Neuronal stem cell (in vitro differentiated cells): ENCODE measurements around the gene RPGRIP1L.

Experiments
- DNase-seq: peaks from one replicate; pipeline ENCODE4 v3.0.0-alpha.2; 2013; ENCODE audit warnings: low spot score
- H2AFZ ChIP-seq: one replicate; pipeline ENCODE4 v1.6.1; 2013; ENCODE audit warnings: mild to moderate bottlenecking, low read length, inconsistent platforms
- H2AK5ac ChIP-seq: 2 replicates; pipeline ENCODE4 v1.6.1; 2013; ENCODE audit warnings: low read depth, mild to moderate bottlenecking, inconsistent platforms, low read length, moderate library complexity, mixed read lengths
- H2BK120ac ChIP-seq: 2 replicates; pipeline ENCODE4 v1.6.1; 2013; ENCODE audit warnings: low read depth, mild to moderate bottlenecking, inconsistent platforms, low read length, moderate library complexity, mixed read lengths
- H2BK12ac ChIP-seq: one replicate; pipeline ENCODE4 v1.6.1; 2013; ENCODE audit warnings: low read length, inconsistent platforms
- H2BK15ac ChIP-seq: 2 replicates; pipeline ENCODE4 v1.6.1; 2013; ENCODE audit warnings: mild to moderate bottlenecking, low read length, inconsistent platforms, mixed read lengths
- H2BK5ac ChIP-seq: one replicate; pipeline ENCODE4 v1.6.1; 2013; ENCODE audit warnings: inconsistent platforms, mild to moderate bottlenecking, low read length, moderate library complexity
- H3K14ac ChIP-seq: one replicate; pipeline ENCODE4 v1.6.1; 2013; ENCODE audit warnings: low read length, inconsistent platforms
- H3K18ac ChIP-seq: 2 replicates; pipeline ENCODE4 v1.6.1; 2013; ENCODE audit warnings: low read length, inconsistent platforms
- H3K23ac ChIP-seq: 2 replicates; pipeline ENCODE4 v1.6.1; 2013; ENCODE audit warnings: low read depth, mild to moderate bottlenecking, mixed read lengths, low read length, inconsistent platforms; ENCODE audit not compliant: poor library complexity
- H3K27ac ChIP-seq: replicated peaks from 3 replicates; pipeline ENCODE4 v1.5.1; 2013; ENCODE audit warnings: low read length, inconsistent platforms
- H3K27me3 ChIP-seq, 3 experiments: 2 replicates each; pipeline ENCODE4 v1.6.1; 2013; ENCODE audit warnings: low read length in 3 of 3, mild to moderate bottlenecking in 2 of 3, inconsistent platforms in 1 of 3, low read depth in 1 of 3, mixed read lengths in 1 of 3, moderate library complexity in 1 of 3; ENCODE audit not compliant: control insufficient read depth in 3 of 3, insufficient read depth in 3 of 3
- H3K36me3 ChIP-seq, 2 donors: replicated peaks in 1 of 2; 2 replicates each; pipeline ENCODE4 v1.6.1; 2013; ENCODE audit warnings: low read length in 2 of 2; ENCODE audit not compliant: control insufficient read depth in 2 of 2, insufficient read depth in 2 of 2
- H3K4ac ChIP-seq: 2 replicates; pipeline ENCODE4 v1.6.1; 2013; ENCODE audit warnings: inconsistent platforms, mild to moderate bottlenecking, low read length, moderate library complexity
- H3K4me1 ChIP-seq, 2 donors: 1 replicate in 1 of 2; 2 replicates in 1 of 2; pipeline ENCODE4 v1.6.1; 2013; ENCODE audit warnings: low read length in 2 of 2, low read depth in 1 of 2; ENCODE audit not compliant: control insufficient read depth in 2 of 2, insufficient read depth in 1 of 2
- H3K4me2 ChIP-seq: one replicate; pipeline ENCODE4 v1.6.1; 2013; ENCODE audit warnings: mild to moderate bottlenecking, low read length, inconsistent platforms; ENCODE audit not compliant: insufficient read depth, poor library complexity, severe bottlenecking
- H3K4me3 ChIP-seq, 2 donors: 2 replicates each; pipeline ENCODE4 v1.5.1; 2013; ENCODE audit warnings: low read length in 2 of 2, mild to moderate bottlenecking in 2 of 2, inconsistent platforms in 1 of 2, moderate library complexity in 1 of 2
- H3K79me1 ChIP-seq: one replicate; pipeline ENCODE4 v1.6.1; 2013; ENCODE audit warnings: low read depth, mild to moderate bottlenecking, inconsistent platforms, low read length, moderate library complexity
- H3K9ac ChIP-seq: one replicate; pipeline ENCODE4 v1.6.1; 2013; ENCODE audit warnings: mild to moderate bottlenecking, low read depth, low read length, inconsistent platforms; ENCODE audit not compliant: poor library complexity
- H3K9me3 ChIP-seq, 2 donors: replicated peaks in 1 of 2; 2 replicates each; pipeline versions ENCODE3 to v1.6.1; 2013; ENCODE audit warnings: low read length in 2 of 2, mild to moderate bottlenecking in 2 of 2, inconsistent platforms in 1 of 2, low read depth in 1 of 2, mixed read lengths in 1 of 2, moderate library complexity in 1 of 2; ENCODE audit not compliant: control insufficient read depth in 2 of 2, insufficient read depth in 1 of 2
- H4K8ac ChIP-seq: one replicate; pipeline ENCODE4 v1.6.1; 2013; ENCODE audit warnings: low read depth, mild to moderate bottlenecking, inconsistent platforms, low read length, moderate library complexity
- H4K91ac ChIP-seq: one replicate; pipeline ENCODE4 v1.6.1; 2013; ENCODE audit warnings: low read length, low read depth, mild to moderate bottlenecking, inconsistent platforms; ENCODE audit not compliant: poor library complexity
- WGBS, 2 donors: extraction: QIAGEN DNeasy Blood & Tissue Kit; methylation state at CpG; one replicate each; pipeline ENCODE4 v1.1.7; 2013; ENCODE audit warnings: missing lambda C conversion rate in 2 of 2, mixed read lengths in 1 of 2; ENCODE audit not compliant: insufficient read length in 2 of 2, insufficient replicate concordance in 1 of 2; ENCODE audit errors: extremely low coverage in 2 of 2; 5-methylcytosine and 5-hydroxymethylcytosine counted together

The RPGRIP1L gene

DNA sequence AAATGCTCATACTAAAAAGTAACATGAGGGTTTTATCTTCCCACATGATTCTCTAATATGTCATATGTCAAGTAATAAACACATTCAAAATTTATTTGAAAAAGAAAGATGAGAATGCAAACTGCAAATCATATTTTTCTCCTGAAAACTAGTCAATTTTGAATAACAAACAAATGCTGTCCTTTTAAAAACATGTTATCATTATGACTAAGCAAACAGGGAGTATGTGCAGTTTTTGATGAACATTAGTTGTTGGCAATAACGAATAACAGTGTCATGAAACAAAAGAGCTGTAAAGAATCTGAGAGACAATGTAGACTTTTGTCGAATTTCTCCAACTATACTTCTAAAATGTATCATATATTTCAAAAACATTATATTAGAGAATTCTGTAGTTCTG, 34.8 kb downstream of the RPGRIP1L start:
- no peaks in the 10 kb centered on the region for H3K4me1 ChIP-seq
- DNase-seq: no peak
- no peak overlapping the region for H3K4me2 ChIP-seq
- peaks cover 0 to 4% of the 10 kb centered on the region in 2 donors for H3K36me3 ChIP-seq
- peaks cover 0 to 2% of the 10 kb centered on the region in 2 donors for H3K9me3 ChIP-seq
- H3K23ac ChIP-seq: no peak overlapping the region
- no peak overlapping the region for H2AFZ ChIP-seq
- no peak overlapping the region for H3K18ac ChIP-seq
- no peaks in the 10 kb centered on the region for H3K79me1 ChIP-seq
- no peaks in the 10 kb centered on the region for H3K27me3 ChIP-seq
- H2BK12ac ChIP-seq: no peak overlapping the region
- no peak overlapping the region for H2BK120ac ChIP-seq
- no peak overlapping the region for H4K8ac ChIP-seq
- no peak overlapping the region for H3K4ac ChIP-seq
- no peak overlapping the region for H3K4me3 ChIP-seq
- no peak overlapping the region for H2BK15ac ChIP-seq
- H4K91ac ChIP-seq: no peak overlapping the region
- no peak overlapping the region for H2AK5ac ChIP-seq
- H3K27ac ChIP-seq: no peak overlapping the region
- no CpG with 5 or more reads among the region's 2 CpGs for WGBS, 2 donors
- no peak overlapping the region for H3K9ac ChIP-seq
- no peak overlapping the region for H3K14ac ChIP-seq
- no peak overlapping the region for H2BK5ac ChIP-seq

DNA sequence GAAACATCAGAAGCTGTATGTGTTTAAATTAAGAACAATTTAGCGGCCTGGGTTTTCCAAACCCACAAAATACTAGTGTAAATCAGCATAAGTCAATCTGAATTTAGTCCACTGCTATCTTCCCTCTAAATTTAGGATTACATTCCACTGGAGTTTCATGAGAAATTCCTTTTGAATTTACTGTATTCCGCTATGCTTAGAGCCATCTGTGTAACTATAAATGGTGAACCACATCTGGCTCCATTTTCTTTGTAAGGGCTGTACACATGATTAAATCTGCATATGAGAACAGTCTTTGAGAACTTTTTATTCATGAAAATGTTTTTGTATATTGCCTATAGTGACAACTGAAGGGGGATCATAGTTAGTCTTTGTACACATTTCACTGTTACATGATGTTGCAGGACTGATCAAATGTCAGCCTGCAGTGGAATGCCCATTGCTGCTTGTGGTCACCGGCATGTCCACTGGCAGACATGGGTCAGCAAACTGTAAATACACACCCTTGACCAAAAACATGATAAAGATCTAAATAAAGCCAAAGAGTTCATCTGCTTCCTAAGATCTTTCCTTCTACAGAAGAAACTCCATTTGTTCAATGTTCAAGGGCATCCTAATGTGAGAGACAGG, 36.8 kb downstream of the RPGRIP1L start:
- Histone ChIP-seq H3K79me1 (no peaks in the 10 kb centered on the region), H2BK12ac (no peak overlapping the region), H3K27ac (no peak overlapping the region), H3K18ac (no peak overlapping the region), H3K23ac (no peak overlapping the region), H2AK5ac (no peak overlapping the region), H2AFZ (no peak overlapping the region), H2BK15ac (no peak overlapping the region), H3K4me3 (no peak overlapping the region), H3K4me1 (no peaks in the 10 kb centered on the region), H2BK120ac (no peak overlapping the region), H4K91ac (no peak overlapping the region), H3K9me3 (peaks cover 0 to 2% of the 10 kb centered on the region in 2 donors), H3K4ac (no peak overlapping the region), H3K9ac (no peak overlapping the region), H3K27me3 (no peaks in the 10 kb centered on the region), H3K36me3 (peaks cover 0 to 3% of the 10 kb centered on the region in 2 donors), H2BK5ac (no peak overlapping the region), H4K8ac (no peak overlapping the region), H3K14ac (no peak overlapping the region), H3K4me2 (no peak overlapping the region)
- no peak for DNase-seq
- no CpG with 5 or more reads among the region's 3 CpGs for WGBS, 2 donors

- no peak overlapping the region for H3K4ac ChIP-seq
- H2AK5ac ChIP-seq: no peak overlapping the region
- no peak overlapping the region for H3K14ac ChIP-seq
- no peak overlapping the region for H2BK15ac ChIP-seq
- no peak overlapping the region for H2BK120ac ChIP-seq
- no CpG with 5 or more reads among the region's 7 CpGs for WGBS, 2 donors
- no peaks in the 10 kb centered on the region for H3K36me3 ChIP-seq
- no peak overlapping the region for H3K4me3 ChIP-seq
- no peaks in the 10 kb centered on the region for H3K4me1 ChIP-seq
- H3K23ac ChIP-seq: no peak overlapping the region
- no peak overlapping the region for H2BK12ac ChIP-seq
- H3K4me2 ChIP-seq: no peak overlapping the region
- H3K9ac ChIP-seq: no peak overlapping the region
- H3K27me3 ChIP-seq: no peaks in the 10 kb centered on the region
- H3K9me3 ChIP-seq: peaks cover 0 to 2% of the 10 kb centered on the region in 2 donors
- no peak overlapping the region for H3K18ac ChIP-seq
- H2BK5ac ChIP-seq: no peak overlapping the region
- H3K79me1 ChIP-seq: no peaks in the 10 kb centered on the region
- H4K8ac ChIP-seq: no peak overlapping the region
- DNase-seq: no peak
- H4K91ac ChIP-seq: no peak overlapping the region
- H2AFZ ChIP-seq: no peak overlapping the region
- H3K27ac ChIP-seq: no peak overlapping the region
Measured at GRCh38 chr16:53664724-53665345, 38.8 kb downstream of the RPGRIP1L start.

GRCh38 chr16:53662072-53662471, 41.6 kb downstream of the RPGRIP1L start:
- H2BK120ac ChIP-seq: no peak overlapping the region
- no peaks in the 10 kb centered on the region for H3K27me3 ChIP-seq
- H3K4ac ChIP-seq: no peak overlapping the region
- H3K79me1 ChIP-seq: no peaks in the 10 kb centered on the region
- no peak overlapping the region for H2AK5ac ChIP-seq
- H2AFZ ChIP-seq: no peak overlapping the region
- H3K27ac ChIP-seq: no peak overlapping the region
- no peak overlapping the region for H2BK12ac ChIP-seq
- no peak overlapping the region for H3K9ac ChIP-seq
- H4K8ac ChIP-seq: no peak overlapping the region
- H2BK5ac ChIP-seq: no peak overlapping the region
- H3K36me3 ChIP-seq: peaks cover 0 to 10% of the 10 kb centered on the region in 2 donors
- no CpG with 5 or more reads among the region's 1 CpG for WGBS, 2 donors
- DNase-seq: no peak
- no peaks in the 10 kb centered on the region for H3K4me1 ChIP-seq
- H3K23ac ChIP-seq: no peak overlapping the region
- H3K9me3 ChIP-seq: peaks cover 0 to 2% of the 10 kb centered on the region in 2 donors
- H4K91ac ChIP-seq: no peak overlapping the region
- H2BK15ac ChIP-seq: no peak overlapping the region
- H3K18ac ChIP-seq: no peak overlapping the region
- no peak overlapping the region for H3K14ac ChIP-seq
- no peak overlapping the region for H3K4me2 ChIP-seq
- no peak overlapping the region for H3K4me3 ChIP-seq
